H9 (cell line): ENCODE measurements around the gene DLD. TPM values are rescaled to one million over a fixed set of nuclear protein-coding genes. Genes with fewer than 3 reads are reported as not detected.

Experiments
- DNase-seq: peaks from one replicate; pipeline ENCODE4 v3.0.0-alpha.2; 2017
- H2AFZ ChIP-seq: one replicate; pipeline ENCODE4 v1.6.1; 2013; ENCODE audit warnings: mild to moderate bottlenecking, low read length, control low read depth, moderate library complexity
- H2AK5ac ChIP-seq: 2 replicates; pipeline ENCODE4 v1.6.1; 2013; ENCODE audit warnings: low read length, control low read depth, mixed read lengths; ENCODE audit not compliant: insufficient read length
- H2BK120ac ChIP-seq: one replicate; pipeline ENCODE4 v1.6.1; 2013; ENCODE audit warnings: low read depth, mild to moderate bottlenecking, low read length, control low read depth, inconsistent platforms; ENCODE audit not compliant: poor library complexity, severe bottlenecking
- H2BK12ac ChIP-seq: 2 replicates; pipeline ENCODE4 v1.6.1; 2013; ENCODE audit warnings: low read length, control low read depth, mixed read lengths, low read depth; ENCODE audit not compliant: insufficient read length
- H2BK15ac ChIP-seq: 2 replicates; pipeline ENCODE4 v1.6.1; 2013; ENCODE audit warnings: low read depth, low read length, control low read depth
- H2BK20ac ChIP-seq: one replicate; pipeline ENCODE4 v1.6.1; 2013; ENCODE audit warnings: low read depth, mild to moderate bottlenecking, low read length, control low read depth, inconsistent platforms; ENCODE audit not compliant: poor library complexity, severe bottlenecking
- H2BK5ac ChIP-seq: 2 replicates; pipeline ENCODE4 v1.6.1; 2013; ENCODE audit warnings: low read length, control low read depth, mixed read lengths; ENCODE audit not compliant: insufficient read length
- H3K14ac ChIP-seq: 2 replicates; pipeline ENCODE4 v1.6.1; 2013; ENCODE audit warnings: low read length, control low read depth; ENCODE audit not compliant: insufficient read depth
- H3K18ac ChIP-seq: 2 replicates; pipeline ENCODE4 v1.6.1; 2013; ENCODE audit warnings: low read depth, mild to moderate bottlenecking, mixed read lengths, low read length, control low read depth; ENCODE audit not compliant: insufficient read length
- H3K23ac ChIP-seq: 2 replicates; pipeline ENCODE4 v1.6.1; 2013; ENCODE audit warnings: low read length, control low read depth, mixed read lengths, low read depth; ENCODE audit not compliant: insufficient read length
- H3K23me2 ChIP-seq: 2 replicates; pipeline ENCODE4 v1.6.1; 2013; ENCODE audit warnings: low read depth, mild to moderate bottlenecking, mixed read lengths, low read length, control low read depth; ENCODE audit not compliant: insufficient read length, poor library complexity, severe bottlenecking
- H3K27ac ChIP-seq: 2 replicates; pipeline ENCODE4 v1.5.1; 2013; ENCODE audit warnings: low read length, control low read depth, mixed read lengths, low read depth; ENCODE audit not compliant: insufficient read length
- H3K27me3 ChIP-seq: 2 replicates; pipeline ENCODE4 v1.6.1; 2013; ENCODE audit warnings: low read length, control low read depth, inconsistent platforms; ENCODE audit not compliant: insufficient read depth
- H3K4ac ChIP-seq: 2 replicates; pipeline ENCODE4 v1.6.1; 2013; ENCODE audit warnings: low read depth, mild to moderate bottlenecking, control low read depth, inconsistent platforms, low read length, moderate library complexity
- H3K4me1 ChIP-seq: 2 replicates; pipeline ENCODE4 v1.6.1; 2013; ENCODE audit warnings: low read length, control low read depth, inconsistent platforms; ENCODE audit not compliant: insufficient read depth
- H3K4me2 ChIP-seq: 2 replicates; pipeline ENCODE4 v1.6.1; 2013; ENCODE audit warnings: low read length, control low read depth, mixed read lengths; ENCODE audit not compliant: insufficient read length, insufficient read depth
- H3K56ac ChIP-seq: 2 replicates; pipeline ENCODE4 v1.6.1; 2013; ENCODE audit warnings: low read depth, mild to moderate bottlenecking, mixed read lengths, low read length, control low read depth; ENCODE audit not compliant: insufficient read length
- H3K79me1 ChIP-seq: 2 replicates; pipeline ENCODE4 v1.6.1; 2013; ENCODE audit warnings: low read depth, mild to moderate bottlenecking, moderate library complexity, low read length, control low read depth, inconsistent platforms; ENCODE audit not compliant: insufficient read depth, poor library complexity, severe bottlenecking
- H3K79me2 ChIP-seq: 2 replicates; pipeline ENCODE4 v1.6.1; 2013; ENCODE audit warnings: low read length, control low read depth, inconsistent platforms; ENCODE audit not compliant: insufficient read depth
- H3K9ac ChIP-seq: 2 replicates; pipeline ENCODE4 v1.6.1; 2013; ENCODE audit warnings: low read length, control low read depth, mixed read lengths; ENCODE audit not compliant: insufficient read length; ENCODE audit errors: extremely low read depth
- H3K9me3 ChIP-seq: one replicate; pipeline ENCODE4 v1.6.1; 2013; ENCODE audit warnings: low read depth, low read length, inconsistent platforms; ENCODE audit not compliant: control insufficient read depth
- H3T11ph ChIP-seq: one replicate; pipeline ENCODE4 v1.6.1; 2013; ENCODE audit warnings: mild to moderate bottlenecking, low read length, control low read depth, inconsistent platforms
- H4K20me1 ChIP-seq: one replicate; pipeline ENCODE4 v1.6.1; 2013; ENCODE audit not compliant: control insufficient read depth, insufficient read length, insufficient read depth
- H4K5ac ChIP-seq: 2 replicates; pipeline ENCODE4 v1.6.1; 2013; ENCODE audit warnings: low read depth, mild to moderate bottlenecking, mixed read lengths, low read length, control low read depth; ENCODE audit not compliant: insufficient read length
- H4K8ac ChIP-seq: replicated peaks from 2 replicates; pipeline ENCODE4 v1.6.1; 2013; ENCODE audit warnings: low read length, control low read depth, mixed read lengths, low read depth; ENCODE audit not compliant: insufficient read length
- H4K91ac ChIP-seq: 2 replicates; pipeline ENCODE4 v1.6.1; 2013; ENCODE audit warnings: low read depth, mild to moderate bottlenecking, moderate library complexity, mixed read lengths, low read length, control low read depth; ENCODE audit not compliant: insufficient read length
- H3K27ac Mint-ChIP-seq, 3 experiments: 2 replicates in 2 of 3; 3 replicates in 1 of 3; pipeline ENCODE4 v1.8.0; 2020 to 2021; ENCODE audit warnings: mixed read lengths in 3 of 3, mild to moderate bottlenecking in 1 of 3, moderate library complexity in 1 of 3
- H3K27me3 Mint-ChIP-seq: 2 replicates; pipeline ENCODE4 v1.8.0; 2021; ENCODE audit warnings: low read depth, mild to moderate bottlenecking, moderate library complexity, mixed read lengths
- H3K36me3 Mint-ChIP-seq, 3 experiments: 2 replicates in 2 of 3; 3 replicates in 1 of 3; pipeline ENCODE4 v1.8.0; 2020 to 2021; ENCODE audit warnings: low read depth in 3 of 3, mixed read lengths in 3 of 3; ENCODE audit not compliant: insufficient read depth in 1 of 3
- H3K4me1 Mint-ChIP-seq, 2 experiments: 2 replicates each; pipeline ENCODE4 v1.8.0; 2020; ENCODE audit warnings: mixed read lengths in 2 of 2
- H3K4me3 Mint-ChIP-seq, 2 experiments: 2 replicates in 1 of 2; 3 replicates in 1 of 2; pipeline ENCODE4 v1.8.0; 2020 to 2021; ENCODE audit warnings: mild to moderate bottlenecking in 2 of 2, mixed read lengths in 2 of 2, moderate library complexity in 1 of 2
- H3K9me3 Mint-ChIP-seq, 2 experiments: 2 replicates in 1 of 2; 3 replicates in 1 of 2; pipeline ENCODE4 v1.8.0; 2020; ENCODE audit warnings: mild to moderate bottlenecking in 2 of 2, mixed read lengths in 2 of 2, moderate library complexity in 1 of 2
- WGBS: extraction: QIAGEN DNeasy Blood & Tissue Kit; methylation state at CpG from one replicate; pipeline ENCODE4 v1.1.7; 2013; ENCODE audit warnings: missing lambda C conversion rate, low lambda C conversion rate, mixed read lengths; ENCODE audit not compliant: insufficient read length; ENCODE audit errors: extremely low coverage; 5-methylcytosine and 5-hydroxymethylcytosine counted together
- total RNA-seq: library from RNA; stranded (reverse); gene quantifications from 2 replicates; pipeline ENCODE4 v1.2.1, GENCODE V29; 2021
- TF ChIP-seq, protein P1 (sequence below): fragments of 200-600 bp; sonication (generic); conservative IDR thresholded peaks from 3 replicates; pipeline ENCODE4 v1.8.0; 2021; ENCODE audit warnings: antibody characterized with exemption, mild to moderate bottlenecking

Gene DLD
- total RNA-seq, 1 experiment from 2014 or later, result 93.7 TPM

DNA sequence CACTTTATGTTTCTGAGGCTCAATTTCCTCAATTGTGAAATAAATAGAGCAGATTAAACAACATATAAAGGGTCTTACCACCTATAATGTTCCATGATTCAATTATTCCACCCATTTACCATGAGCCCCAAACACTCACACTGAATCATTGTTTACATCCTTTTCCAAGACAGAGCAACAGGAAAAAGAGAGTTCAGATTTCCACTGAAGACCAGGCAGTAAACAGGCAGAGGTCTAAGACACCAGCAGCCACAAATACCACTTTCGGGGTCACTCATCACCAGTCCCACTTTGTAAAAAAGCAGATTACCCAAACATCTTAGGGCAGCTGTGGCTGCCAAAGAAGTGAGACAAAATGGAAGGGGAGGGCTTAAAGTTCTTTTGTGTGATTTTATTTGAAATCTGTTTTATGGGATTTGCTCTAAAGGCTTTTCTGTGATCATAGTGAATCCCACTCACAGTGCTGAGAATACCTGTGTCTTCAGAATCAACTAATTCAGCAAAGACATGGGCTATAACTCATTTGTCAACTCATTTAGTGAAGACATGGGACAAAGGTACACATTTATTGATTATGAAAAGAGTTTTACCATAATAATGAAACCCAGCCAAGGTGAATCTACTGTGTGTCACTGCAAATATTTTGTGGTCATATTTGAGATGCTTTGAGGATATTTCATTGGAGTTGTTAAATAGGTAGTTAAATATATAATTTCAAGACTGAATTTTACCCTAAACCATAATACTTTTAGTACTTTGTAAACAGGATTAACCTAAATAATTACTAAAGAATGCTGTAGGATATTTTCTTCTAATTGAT, 24.8 kb upstream of the DLD start:
- Histone ChIP-seq H4K8ac (no peak overlapping the region), H4K91ac (no peak overlapping the region), H3K79me2 (no peaks in the 10 kb centered on the region), H3K9ac (no peak overlapping the region), H3K23ac (no peak overlapping the region), H3K4me1 (no peaks in the 10 kb centered on the region), H2BK20ac (no peak overlapping the region), H2BK15ac (no peak overlapping the region), H2BK5ac (no peak overlapping the region), H3K4ac (no peak overlapping the region), H3K27ac (no peak overlapping the region), H3K4me2 (no peak overlapping the region), H3K14ac (no peak overlapping the region), H3K23me2 (no peaks in the 10 kb centered on the region), H3T11ph (no peak overlapping the region), H3K27me3 (no peaks in the 10 kb centered on the region), H2AFZ (no peak overlapping the region), H2BK120ac (no peak overlapping the region), H2AK5ac (no peak overlapping the region), H2BK12ac (no peak overlapping the region), H3K56ac (no peak overlapping the region), H4K20me1 (no peaks in the 10 kb centered on the region), H3K9me3 (no peaks in the 10 kb centered on the region), H4K5ac (no peak overlapping the region), H3K79me1 (no peaks in the 10 kb centered on the region), H3K18ac (no peak overlapping the region)
- no peak for DNase-seq
- TF ChIP-seq, protein P1, sequence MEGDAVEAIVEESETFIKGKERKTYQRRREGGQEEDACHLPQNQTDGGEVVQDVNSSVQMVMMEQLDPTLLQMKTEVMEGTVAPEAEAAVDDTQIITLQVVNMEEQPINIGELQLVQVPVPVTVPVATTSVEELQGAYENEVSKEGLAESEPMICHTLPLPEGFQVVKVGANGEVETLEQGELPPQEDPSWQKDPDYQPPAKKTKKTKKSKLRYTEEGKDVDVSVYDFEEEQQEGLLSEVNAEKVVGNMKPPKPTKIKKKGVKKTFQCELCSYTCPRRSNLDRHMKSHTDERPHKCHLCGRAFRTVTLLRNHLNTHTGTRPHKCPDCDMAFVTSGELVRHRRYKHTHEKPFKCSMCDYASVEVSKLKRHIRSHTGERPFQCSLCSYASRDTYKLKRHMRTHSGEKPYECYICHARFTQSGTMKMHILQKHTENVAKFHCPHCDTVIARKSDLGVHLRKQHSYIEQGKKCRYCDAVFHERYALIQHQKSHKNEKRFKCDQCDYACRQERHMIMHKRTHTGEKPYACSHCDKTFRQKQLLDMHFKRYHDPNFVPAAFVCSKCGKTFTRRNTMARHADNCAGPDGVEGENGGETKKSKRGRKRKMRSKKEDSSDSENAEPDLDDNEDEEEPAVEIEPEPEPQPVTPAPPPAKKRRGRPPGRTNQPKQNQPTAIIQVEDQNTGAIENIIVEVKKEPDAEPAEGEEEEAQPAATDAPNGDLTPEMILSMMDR, result no peak
- H3K36me3 Mint-ChIP-seq, result no peaks in the 10 kb centered on the region
- H3K4me1 Mint-ChIP-seq, result no peaks in the 10 kb centered on the region
- H3K9me3 Mint-ChIP-seq, result no peaks in the 10 kb centered on the region
- peaks cover 3% of the 10 kb centered on the region; the same call in 1 of the 2 replicates for H3K27me3 Mint-ChIP-seq
- no CpG with 5 or more reads among the region's 1 CpG for WGBS
- H3K4me3 Mint-ChIP-seq, result no peak overlapping the region
- H3K27ac Mint-ChIP-seq, result no peak overlapping the region
